GM15510 (cell line): ENCODE data around the gene SCAI.
A peak's percentile ranks its signal among the peaks of the same experiment; 100 is the strongest.

Experiments used
- POLR2A ChIP-seq: IDR thresholded peaks from 3 replicates; pipeline ENCODE4 v1.6.1; 2011; ENCODE audit warnings: borderline replicate concordance; ENCODE audit not compliant: insufficient read length; ENCODE audit errors: extremely low read depth

The SCAI gene

GRCh38 chr9:125143377-125144090, at the start of gene SCAI:
SCAI (minus strand) TSS chr9:125143528; CDS start chr9:125143437, 91 bp downstream.
- TF ChIP-seq POLR2A: peak; percentile 75

- no peak for TF ChIP-seq POLR2A
These were observed 47.1 kb upstream of the SCAI start for GRCh38 chr9:125190361-125190801.

GRCh38 chr9:125189361-125190289, 46.3 kb upstream of the SCAI start, which contains the start of gene PPP6C:
PPP6C (minus strand) TSS chr9:125189803; CDS start chr9:125189718, 85 bp downstream.
- peak; percentile 92 for TF ChIP-seq POLR2A

GRCh38 chr9:125189011-125189360, 45.7 kb upstream of the SCAI start:
- no peak for TF ChIP-seq POLR2A

GRCh38 chr9:125183561-125183960, 40.2 kb upstream of the SCAI start:
- TF ChIP-seq POLR2A: no peak

- no peak for TF ChIP-seq POLR2A
These were observed 39.7 kb upstream of the SCAI start for GRCh38 chr9:125183054-125183453.

- TF ChIP-seq POLR2A: no peak
These were observed 37.5 kb upstream of the SCAI start for GRCh38 chr9:125180876-125181275.

GRCh38 chr9:125177888-125178287, 34.6 kb upstream of the SCAI start:
- no peak for TF ChIP-seq POLR2A

- no peak for TF ChIP-seq POLR2A
These were observed 33.3 kb upstream of the SCAI start for GRCh38 chr9:125176636-125177035.

- TF ChIP-seq POLR2A: no peak
These were observed 28.9 kb upstream of the SCAI start for GRCh38 chr9:125172031-125172755.

- no peak for TF ChIP-seq POLR2A
These were observed 26.6 kb upstream of the SCAI start for GRCh38 chr9:125169895-125170294.

GRCh38 chr9:125166762-125167161, 23.4 kb upstream of the SCAI start:
- no peak for TF ChIP-seq POLR2A

- no peak for TF ChIP-seq POLR2A
These were observed 18.1 kb upstream of the SCAI start for GRCh38 chr9:125161284-125161918.

GRCh38 chr9:125160750-125161149, 17.4 kb upstream of the SCAI start:
- no peak for TF ChIP-seq POLR2A
